ENCODE measurements around the gene ADIPOR2.

ADIPOR2 gene

GRCh38 chr12:1799882-1800400 is 109.1 kb downstream of the ADIPOR2 start:
- Histone ChIP-seq H3K27ac (ENCODE audit: low read depth, low read length, poor library complexity, severe bottlenecking) (no peak overlapping the region), H2AFZ (ENCODE audit: low read length) (no peak overlapping the region), H3K36me3 (ENCODE audit: insufficient read depth, low read length) (no peaks in the 10 kb centered on the region), H3K79me2 (ENCODE audit: insufficient read depth, low read length) (no peaks in the 10 kb centered on the region), H3K4me3 (ENCODE audit: low read depth, low read length, poor library complexity, severe bottlenecking) (no peak overlapping the region), H3K27me3 (ENCODE audit: insufficient read depth, low read length) (no peaks in the 10 kb centered on the region), H3F3A (ENCODE audit: insufficient read depth, low read length) (no peaks in the 10 kb centered on the region), H3K9me3 (ENCODE audit: low read length) (no peaks in the 10 kb centered on the region), H3K4me2 (ENCODE audit: low read length) (no peak overlapping the region), H3K9ac (ENCODE audit: low read length) (no peak overlapping the region), H3K9me2 (ENCODE audit: low read depth, low read length) (no peaks in the 10 kb centered on the region), H4K20me1 (ENCODE audit: insufficient read depth, low read length) (no peaks in the 10 kb centered on the region), H3K4me1 (ENCODE audit: insufficient read depth, low read length, severe bottlenecking) (peaks cover 30% of the 10 kb centered on the region)
- TF ChIP-seq EZH2 (IDR thresholded peaks at IDR 0.05; ENCODE audit: borderline replicate concordance, low read length) (no peak), CTCF (IDR thresholded peaks at IDR 0.05; ENCODE audit: low read length) (no peak)

- no peaks in the 10 kb centered on the region for H4K20me1 ChIP-seq (ENCODE audit: insufficient read depth, low read length)
- H3K4me1 ChIP-seq (ENCODE audit: insufficient read depth, low read length, severe bottlenecking) = peaks cover 28% of the 10 kb centered on the region
- no peak overlapping the region for H3K27ac ChIP-seq (ENCODE audit: low read depth, low read length, poor library complexity, severe bottlenecking)
- H3K79me2 ChIP-seq (ENCODE audit: insufficient read depth, low read length) = no peaks in the 10 kb centered on the region
- no peak overlapping the region for H3K4me2 ChIP-seq (ENCODE audit: low read length)
- H3K36me3 ChIP-seq (ENCODE audit: insufficient read depth, low read length) = no peaks in the 10 kb centered on the region
- H3K9me2 ChIP-seq (ENCODE audit: low read depth, low read length) = no peaks in the 10 kb centered on the region
- no peak overlapping the region for H3K9ac ChIP-seq (ENCODE audit: low read length)
- no peak overlapping the region for H3K4me3 ChIP-seq (ENCODE audit: low read depth, low read length, poor library complexity, severe bottlenecking)
- TF ChIP-seq CTCF (IDR thresholded peaks at IDR 0.05; ENCODE audit: low read length) (peak; percentile 74), EZH2 (IDR thresholded peaks at IDR 0.05; ENCODE audit: borderline replicate concordance, low read length) (no peak)
- H3F3A ChIP-seq (ENCODE audit: insufficient read depth, low read length) = no peaks in the 10 kb centered on the region
- H2AFZ ChIP-seq (ENCODE audit: low read length) = no peak overlapping the region
- no peaks in the 10 kb centered on the region for H3K9me3 ChIP-seq (ENCODE audit: low read length)
- H3K27me3 ChIP-seq (ENCODE audit: insufficient read depth, low read length) = no peaks in the 10 kb centered on the region
Measured at GRCh38 chr12:1800401-1801302, 109.8 kb downstream of the ADIPOR2 start.

- Histone ChIP-seq H3K27ac (ENCODE audit: low read depth, low read length, poor library complexity, severe bottlenecking) (no peak overlapping the region), H3K9me2 (ENCODE audit: low read depth, low read length) (no peaks in the 10 kb centered on the region), H3K27me3 (ENCODE audit: insufficient read depth, low read length) (no peaks in the 10 kb centered on the region), H4K20me1 (ENCODE audit: insufficient read depth, low read length) (no peaks in the 10 kb centered on the region), H2AFZ (ENCODE audit: low read length) (no peak overlapping the region), H3K4me3 (ENCODE audit: low read depth, low read length, poor library complexity, severe bottlenecking) (no peak overlapping the region), H3K9me3 (ENCODE audit: low read length) (no peaks in the 10 kb centered on the region), H3K9ac (ENCODE audit: low read length) (no peak overlapping the region), H3K4me1 (ENCODE audit: insufficient read depth, low read length, severe bottlenecking) (peaks cover 22% of the 10 kb centered on the region), H3K36me3 (ENCODE audit: insufficient read depth, low read length) (no peaks in the 10 kb centered on the region), H3K4me2 (ENCODE audit: low read length) (no peak overlapping the region), H3F3A (ENCODE audit: insufficient read depth, low read length) (no peaks in the 10 kb centered on the region), H3K79me2 (ENCODE audit: insufficient read depth, low read length) (no peaks in the 10 kb centered on the region)
- TF ChIP-seq CTCF (IDR thresholded peaks at IDR 0.05; ENCODE audit: low read length) (no peak), EZH2 (IDR thresholded peaks at IDR 0.05; ENCODE audit: borderline replicate concordance, low read length) (no peak)
Measured at GRCh38 chr12:1801303-1801975, 110.6 kb downstream of the ADIPOR2 start.

Measured in OCI-LY1 (cell line).